H1 (cell line): ENCODE measurements around the gene BCAP31. TPM values are rescaled to one million over a fixed set of nuclear protein-coding genes. Genes with fewer than 3 reads are reported as not detected.

ENCODE experiments used
- CTCF ChIA-PET: fragments of 300-600 bp; sonication (Branson Sonifier 250); formaldehyde crosslinking; loops from one replicate; lab custom pipeline; 2021; ENCODE audit not compliant: partially characterized antibody; lab: Charles Lee
- POLR2A ChIA-PET: fragments of 300-600 bp; sonication (Branson Sonifier 250); formaldehyde crosslinking; loops from one replicate; lab custom pipeline; 2021; ENCODE audit warnings: inconsistent platforms; ENCODE audit not compliant: partially characterized antibody; lab: Charles Lee
- DNase-seq, 2 experiments: peaks; one replicate each; pipeline versions ENCODE4 v3.0.0 to v3.0.0-alpha.2; 2010 to 2022; ENCODE audit warnings: low spot score in 2 of 2, low read depth in 1 of 2, mixed read lengths in 1 of 2
- FAIRE-seq: peaks from 2 replicates; lab custom pipeline; 2011; peaks lifted over from hg19 to GRCh38; lab: Jason Lieb, UNC
- H2AFZ ChIP-seq: 2 replicates; pipeline ENCODE4 v1.8.1; 2012; ENCODE audit warnings: low read length, inconsistent platforms
- H2AK5ac ChIP-seq: 2 replicates; pipeline ENCODE4 v1.6.1; 2013; ENCODE audit warnings: low read depth, low read length
- H2BK120ac ChIP-seq: replicated peaks from 2 replicates; pipeline ENCODE3; 2013; ENCODE audit warnings: low read depth, low read length, inconsistent platforms
- H2BK12ac ChIP-seq: 2 replicates; pipeline ENCODE4 v1.6.1; 2013; ENCODE audit warnings: low read depth, low read length
- H2BK15ac ChIP-seq: 2 replicates; pipeline ENCODE4 v1.6.1; 2013; ENCODE audit warnings: low read length
- H2BK20ac ChIP-seq: 2 replicates; pipeline ENCODE4 v1.6.1; 2013; ENCODE audit warnings: low read length
- H2BK5ac ChIP-seq: 2 replicates; pipeline ENCODE4 v1.6.1; 2013; ENCODE audit warnings: low read depth, low read length
- H3K14ac ChIP-seq: 2 replicates; pipeline ENCODE4 v1.6.1; 2013; ENCODE audit warnings: inconsistent platforms; ENCODE audit not compliant: insufficient read length
- H3K18ac ChIP-seq: 2 replicates; pipeline ENCODE4 v1.6.1; 2013; ENCODE audit warnings: low read length; ENCODE audit errors: extremely low read depth
- H3K23ac ChIP-seq: 2 replicates; pipeline ENCODE4 v1.6.1; 2013; ENCODE audit warnings: inconsistent platforms; ENCODE audit not compliant: insufficient read length
- H3K23me2 ChIP-seq: 2 replicates; pipeline ENCODE4 v1.6.1; 2013; ENCODE audit warnings: low read depth, low read length
- H3K27ac ChIP-seq: 2 replicates; pipeline ENCODE4 v1.6.1; 2011; ENCODE audit warnings: low read depth, low read length, inconsistent platforms
- H3K27me3 ChIP-seq, 4 experiments: replicated peaks in 1 of 4; 1 replicate in 1 of 4; 2 replicates in 3 of 4; pipeline versions ENCODE4 v1.6.1 to v1.8.1; 2011 to 2013; ENCODE audit warnings: low read length in 3 of 4, mild to moderate bottlenecking in 3 of 4, inconsistent platforms in 2 of 4, mixed read lengths in 2 of 4, moderate library complexity in 1 of 4; ENCODE audit not compliant: control insufficient read depth in 3 of 4, insufficient read depth in 3 of 4; ENCODE audit errors: extremely low read depth in 1 of 4
- H3K36me3 ChIP-seq, 4 experiments: 2 replicates each; pipeline versions ENCODE4 v1.6.1 to v1.8.1; 2011 to 2013; ENCODE audit warnings: mild to moderate bottlenecking in 4 of 4, low read length in 3 of 4, moderate library complexity in 2 of 4, control low read depth in 1 of 4, inconsistent platforms in 1 of 4; ENCODE audit not compliant: insufficient read depth in 4 of 4, control insufficient read depth in 2 of 4
- H3K4ac ChIP-seq: replicated peaks from 2 replicates; pipeline ENCODE3; 2013; ENCODE audit warnings: low read length, low read depth, mixed read lengths, inconsistent platforms; ENCODE audit not compliant: insufficient read length
- H3K4me1 ChIP-seq, 4 experiments: replicated peaks in 1 of 4; 1 replicate in 1 of 4; 2 replicates in 3 of 4; pipeline versions ENCODE4 v1.6.1 to v1.8.1; 2011 to 2013; ENCODE audit warnings: low read length in 3 of 4, inconsistent platforms in 2 of 4, mixed read lengths in 1 of 4; ENCODE audit not compliant: insufficient read depth in 4 of 4, control insufficient read depth in 3 of 4
- H3K4me2 ChIP-seq, 2 experiments: 2 replicates each; pipeline versions ENCODE4 v1.6.1 to v1.8.1; 2011 to 2013; ENCODE audit warnings: low read depth in 2 of 2, low read length in 2 of 2, control low read depth in 1 of 2, inconsistent platforms in 1 of 2, mild to moderate bottlenecking in 1 of 2; ENCODE audit not compliant: insufficient read depth in 1 of 2
- H3K4me3 ChIP-seq, 4 experiments: fragments of 200-600, 300-600 bp in 1 of 4; sonication (generic), shearing (Covaris generic), sonication (Bioruptor Twin) in 1 of 4; 2 replicates each; pipeline versions ENCODE4 v1.5.1 to v1.8.1; 2011 to 2016; ENCODE audit warnings: low read length in 4 of 4, low read depth in 3 of 4, control low read depth in 2 of 4, inconsistent platforms in 2 of 4, mild to moderate bottlenecking in 2 of 4, mixed read lengths in 1 of 4, moderate library complexity in 1 of 4; ENCODE audit not compliant: insufficient read depth in 2 of 4; ENCODE audit errors: extremely low read depth in 1 of 4
- H3K56ac ChIP-seq: replicated peaks from 2 replicates; pipeline ENCODE3; 2013; ENCODE audit warnings: low read depth, mild to moderate bottlenecking, mixed read lengths, low read length, inconsistent platforms; ENCODE audit not compliant: insufficient read length
- H3K79me1 ChIP-seq: 2 replicates; pipeline ENCODE4 v1.6.1; 2013; ENCODE audit warnings: low read depth, low read length, control low read depth
- H3K79me2 ChIP-seq, 2 experiments: 2 replicates each; pipeline versions ENCODE4 v1.6.1 to v1.8.1; 2012 to 2013; ENCODE audit warnings: low read length in 2 of 2, mild to moderate bottlenecking in 2 of 2, inconsistent platforms in 1 of 2; ENCODE audit not compliant: insufficient read depth in 2 of 2, control insufficient read depth in 1 of 2
- H3K9ac ChIP-seq, 4 experiments: replicated peaks in 1 of 4; 1 replicate in 1 of 4; 2 replicates in 3 of 4; pipeline versions ENCODE4 v1.6.1 to v1.8.1; 2011 to 2013; ENCODE audit warnings: low read depth in 3 of 4, low read length in 3 of 4, control low read depth in 2 of 4, mild to moderate bottlenecking in 2 of 4, moderate library complexity in 2 of 4, inconsistent platforms in 1 of 4; ENCODE audit errors: extremely low read depth in 1 of 4
- H3K9me3 ChIP-seq, 2 experiments: 2 replicates each; pipeline versions ENCODE4 v1.6.1 to v1.8.1; 2012 to 2013; ENCODE audit warnings: mild to moderate bottlenecking in 2 of 2, moderate library complexity in 2 of 2, control low read depth in 1 of 2, inconsistent platforms in 1 of 2, low read depth in 1 of 2, low read length in 1 of 2, mixed read lengths in 1 of 2; ENCODE audit not compliant: insufficient read depth in 2 of 2
- H4K20me1 ChIP-seq, 2 experiments: replicated peaks in 1 of 2; 2 replicates each; pipeline versions ENCODE3 to v1.8.1; 2011 to 2013; ENCODE audit warnings: inconsistent platforms in 2 of 2, low read length in 2 of 2, mild to moderate bottlenecking in 1 of 2; ENCODE audit not compliant: insufficient read depth in 2 of 2, control insufficient read depth in 1 of 2
- H4K5ac ChIP-seq: 2 replicates; pipeline ENCODE4 v1.6.1; 2013; ENCODE audit warnings: low read length, low read depth, mixed read lengths, inconsistent platforms; ENCODE audit not compliant: insufficient read length
- H4K8ac ChIP-seq: 2 replicates; pipeline ENCODE4 v1.8.0; 2013; ENCODE audit warnings: mild to moderate bottlenecking, moderate library complexity, low read length, inconsistent platforms; ENCODE audit not compliant: insufficient read depth; ENCODE audit errors: extremely low read depth
- H4K91ac ChIP-seq: replicated peaks from 2 replicates; pipeline ENCODE3; 2013; ENCODE audit warnings: low read length, mixed read lengths, inconsistent platforms; ENCODE audit not compliant: insufficient read length
- BRCA1 ChIP-seq: IDR thresholded peaks from 2 replicates; pipeline ENCODE4 v1.6.1; 2012; ENCODE audit warnings: low read depth, low read length, improper control_type of control experiment
- WGBS, 2 experiments: shearing (Covaris generic) in 1 of 2; methylation state at CpG; one replicate each; pipeline versions ENCODE4 v1.1.6 to v1.1.7; 2013 to 2015; ENCODE audit warnings: low lambda C conversion rate in 2 of 2, mixed read lengths in 2 of 2, inconsistent platforms in 1 of 2, low coverage in 1 of 2, missing lambda C conversion rate in 1 of 2; ENCODE audit not compliant: insufficient replicate concordance in 2 of 2, insufficient coverage in 1 of 2, insufficient read length in 1 of 2; ENCODE audit errors: extremely low coverage in 1 of 2, missing lambda C conversion rate in 1 of 2; 5-methylcytosine and 5-hydroxymethylcytosine counted together
- polyA plus RNA-seq, 7 experiments: library from polyadenylated mRNA; depleted of rRNA in 3 of 7; stranded (reverse) in 5 of 7; unstranded in 2 of 7; fragments of >200 nt in 5 of 7; fragments of 200-250 nt in 2 of 7; gene quantifications; 1 replicate in 5 of 7; 2 replicates in 1 of 7; 4 replicates in 1 of 7; pipeline versions ENCODE4 v1.2.1 to v1.2.3, GENCODE V29; 2011 to 2013; ENCODE audit warnings: missing spikeins in 2 of 7, mixed read lengths in 2 of 7
- total RNA-seq: library from RNA; stranded (reverse); fragmentation: NEBNext Ultra II Directional; extraction: Animal tissue kit (Norgen Biotek cat#: 25700); gene quantifications from 2 replicates; pipeline ENCODE4 v1.2.1, GENCODE V29; 2021
- TF ChIP-seq, protein P1 (sequence below), 3 experiments: IDR thresholded peaks; 1 replicate in 2 of 3; 2 replicates in 1 of 3; pipeline versions ENCODE4 v1.5.1 to v1.6.1; 2011; ENCODE audit warnings: low read length in 3 of 3, mild to moderate bottlenecking in 3 of 3, inconsistent platforms in 2 of 3, low read depth in 1 of 3, moderate library complexity in 1 of 3; ENCODE audit not compliant: insufficient read depth in 1 of 3; ENCODE audit errors: control extremely low read depth in 1 of 3

Gene BCAP31
- total and polyA plus RNA-seq, 2 of the 8 experiments (the other 6 are each of a cell fraction or from before 2014, with no cell fraction given) = 136 to 159 TPM

DNA sequence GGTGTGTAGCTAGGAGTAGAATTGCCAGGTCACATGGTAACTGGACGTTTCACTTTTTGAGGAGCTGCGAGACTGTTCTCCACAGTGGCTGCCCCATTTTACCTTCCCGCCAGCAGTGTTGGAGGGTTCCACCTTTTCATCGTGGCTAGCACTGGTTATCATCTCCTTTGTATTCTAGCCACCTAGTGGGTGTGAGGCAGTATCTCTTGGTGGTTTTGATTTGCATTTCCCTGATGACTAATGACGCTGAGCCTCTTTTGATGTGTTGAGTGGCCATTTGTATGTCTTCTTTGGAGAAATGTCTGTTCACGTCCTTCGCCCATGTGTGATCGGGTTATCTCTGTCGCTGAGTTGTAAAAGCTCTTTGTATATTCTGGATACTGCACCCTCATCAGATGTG is 11.1 kb upstream of the BCAP31 start:
- H2BK15ac ChIP-seq = no peak overlapping the region
- ChIA-PET CTCF (interaction anchor here (1.2 to 1.6 kb wide), 2 partner anchors 27 to 171 kb away, joined by 3 read pairs; no protein-coding TSS in a partner anchor), POLR2A (interaction anchor here (2.4 kb wide), 1 partner anchor 15 kb away, joined by 5 read pairs; no protein-coding TSS in a partner anchor)
- no peak overlapping the region for H4K5ac ChIP-seq
- no peaks in the 10 kb centered on the region for H3K79me2 ChIP-seq
- no peak overlapping the region for H2AK5ac ChIP-seq
- H3K79me1 ChIP-seq = no peaks in the 10 kb centered on the region
- H3K27me3 ChIP-seq = no peaks in the 10 kb centered on the region
- H3K23ac ChIP-seq = no peak overlapping the region
- H3K4ac ChIP-seq = no peak overlapping the region
- H2AFZ ChIP-seq = no peak overlapping the region
- H3K36me3 ChIP-seq = no peaks in the 10 kb centered on the region
- H4K20me1 ChIP-seq = no peaks in the 10 kb centered on the region
- H3K56ac ChIP-seq = no peak overlapping the region
- no peak overlapping the region for H4K8ac ChIP-seq
- H2BK120ac ChIP-seq = no peak overlapping the region
- no peak overlapping the region for H3K27ac ChIP-seq
- H3K4me3 ChIP-seq = no peak overlapping the region
- WGBS, 2 experiments = 80% methylated on average over 9 of the region's 9 CpGs; no CpG with 5 or more reads in 1 of the 2 experiments
- no peak for FAIRE-seq
- 0 out of 4 replicates have a peak overlapping the region, but pooled peaks of 1 of the 2 experiments have one; percentile 2 for H3K4me2 ChIP-seq
- H3K18ac ChIP-seq = no peak overlapping the region
- H3K9me3 ChIP-seq = no peaks in the 10 kb centered on the region
- no peaks in the 10 kb centered on the region for H3K23me2 ChIP-seq
- H2BK20ac ChIP-seq = no peak overlapping the region
- H3K4me1 ChIP-seq = peaks cover 0 to 4% (median 0%) of the 10 kb centered on the region in 4 experiments; a peak in 3 of 7 replicates
- no peak overlapping the region for H3K14ac ChIP-seq
- no peak overlapping the region for H2BK12ac ChIP-seq
- H4K91ac ChIP-seq = no peak overlapping the region
- H3K9ac ChIP-seq = no peak overlapping the region
- no peak overlapping the region for H2BK5ac ChIP-seq
- DNase-seq = no peak
- TF ChIP-seq BRCA1 = no peak
- TF ChIP-seq, protein P1, sequence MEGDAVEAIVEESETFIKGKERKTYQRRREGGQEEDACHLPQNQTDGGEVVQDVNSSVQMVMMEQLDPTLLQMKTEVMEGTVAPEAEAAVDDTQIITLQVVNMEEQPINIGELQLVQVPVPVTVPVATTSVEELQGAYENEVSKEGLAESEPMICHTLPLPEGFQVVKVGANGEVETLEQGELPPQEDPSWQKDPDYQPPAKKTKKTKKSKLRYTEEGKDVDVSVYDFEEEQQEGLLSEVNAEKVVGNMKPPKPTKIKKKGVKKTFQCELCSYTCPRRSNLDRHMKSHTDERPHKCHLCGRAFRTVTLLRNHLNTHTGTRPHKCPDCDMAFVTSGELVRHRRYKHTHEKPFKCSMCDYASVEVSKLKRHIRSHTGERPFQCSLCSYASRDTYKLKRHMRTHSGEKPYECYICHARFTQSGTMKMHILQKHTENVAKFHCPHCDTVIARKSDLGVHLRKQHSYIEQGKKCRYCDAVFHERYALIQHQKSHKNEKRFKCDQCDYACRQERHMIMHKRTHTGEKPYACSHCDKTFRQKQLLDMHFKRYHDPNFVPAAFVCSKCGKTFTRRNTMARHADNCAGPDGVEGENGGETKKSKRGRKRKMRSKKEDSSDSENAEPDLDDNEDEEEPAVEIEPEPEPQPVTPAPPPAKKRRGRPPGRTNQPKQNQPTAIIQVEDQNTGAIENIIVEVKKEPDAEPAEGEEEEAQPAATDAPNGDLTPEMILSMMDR (IDR thresholded peaks at IDR 0.05; ENCODE audit: control extremely low read depth in 1 of 3, insufficient read depth in 1 of 3, low read depth in 1 of 3, low read length in 3 of 3) = peak in 1 of 3 experiments; percentile 25; a peak in 1 of 4 replicates
